ENCODE data around the gene ATP1A1. TPM values are rescaled to one million over a fixed set of nuclear protein-coding genes. Genes with fewer than 3 reads are reported as not detected.

ATP1A1 gene
- polyA plus RNA-seq, 3 donors: 32.3 to 135 (median 32.7) TPM

DNA sequence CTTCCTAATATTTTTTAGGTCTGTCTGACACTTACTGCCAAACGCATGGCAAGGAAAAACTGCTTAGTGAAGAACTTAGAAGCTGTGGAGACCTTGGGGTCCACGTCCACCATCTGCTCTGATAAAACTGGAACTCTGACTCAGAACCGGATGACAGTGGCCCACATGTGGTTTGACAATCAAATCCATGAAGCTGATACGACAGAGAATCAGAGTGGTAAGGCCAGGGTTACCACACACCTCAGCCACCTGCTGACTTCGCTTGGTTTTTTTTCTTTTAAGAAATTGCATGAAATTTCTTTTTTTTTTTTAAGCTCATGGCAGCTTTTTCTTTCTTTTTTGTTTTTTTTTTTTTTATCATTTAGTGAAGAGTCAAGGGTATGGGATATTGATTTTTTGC lies 17.2 kb downstream of the ATP1A1 start:
- H3K4me3 ChIP-seq (replicated peaks in 1 of 3; ENCODE audit: low read depth in 2 of 3, low read length in 3 of 3): no peak overlapping the region
- H3K36me3 ChIP-seq (replicated peaks in 1 of 2; ENCODE audit: control insufficient read depth in 1 of 2, insufficient read depth in 2 of 2, low read length in 2 of 2): peaks cover 97 to 100% of the 10 kb centered on the region in 2 donors
- H4K20me1 ChIP-seq (ENCODE audit: insufficient read depth, low read length): peaks cover 18% of the 10 kb centered on the region
- TF ChIP-seq, protein P1, sequence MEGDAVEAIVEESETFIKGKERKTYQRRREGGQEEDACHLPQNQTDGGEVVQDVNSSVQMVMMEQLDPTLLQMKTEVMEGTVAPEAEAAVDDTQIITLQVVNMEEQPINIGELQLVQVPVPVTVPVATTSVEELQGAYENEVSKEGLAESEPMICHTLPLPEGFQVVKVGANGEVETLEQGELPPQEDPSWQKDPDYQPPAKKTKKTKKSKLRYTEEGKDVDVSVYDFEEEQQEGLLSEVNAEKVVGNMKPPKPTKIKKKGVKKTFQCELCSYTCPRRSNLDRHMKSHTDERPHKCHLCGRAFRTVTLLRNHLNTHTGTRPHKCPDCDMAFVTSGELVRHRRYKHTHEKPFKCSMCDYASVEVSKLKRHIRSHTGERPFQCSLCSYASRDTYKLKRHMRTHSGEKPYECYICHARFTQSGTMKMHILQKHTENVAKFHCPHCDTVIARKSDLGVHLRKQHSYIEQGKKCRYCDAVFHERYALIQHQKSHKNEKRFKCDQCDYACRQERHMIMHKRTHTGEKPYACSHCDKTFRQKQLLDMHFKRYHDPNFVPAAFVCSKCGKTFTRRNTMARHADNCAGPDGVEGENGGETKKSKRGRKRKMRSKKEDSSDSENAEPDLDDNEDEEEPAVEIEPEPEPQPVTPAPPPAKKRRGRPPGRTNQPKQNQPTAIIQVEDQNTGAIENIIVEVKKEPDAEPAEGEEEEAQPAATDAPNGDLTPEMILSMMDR (IDR thresholded peaks at IDR 0.05): no peak
- H3K9me3 ChIP-seq (replicated peaks in 1 of 2; ENCODE audit: control insufficient read depth in 1 of 2, insufficient read depth in 1 of 2, low read length in 2 of 2): no peaks in the 10 kb centered on the region
- H3K4me3 Mint-ChIP-seq: no peak overlapping the region
- H3K4me1 ChIP-seq (ENCODE audit: control insufficient read depth in 1 of 2, insufficient read depth in 2 of 2, low read length in 2 of 2): no peaks in the 10 kb centered on the region
- no peak overlapping the region for H3K27ac ChIP-seq (ENCODE audit: low read depth in 1 of 2, low read length in 2 of 2)
- H3K36me3 Mint-ChIP-seq: peaks cover 93 to 100% of the 10 kb centered on the region in 2 donors
- H2AFZ ChIP-seq (ENCODE audit: insufficient read depth, low read depth, low read length, poor library complexity, severe bottlenecking): no peak overlapping the region
- no peaks in the 10 kb centered on the region for H3K4me1 Mint-ChIP-seq
- WGBS (ENCODE audit: insufficient coverage): 76% methylated on average over 4 of the region's 5 CpGs
- H3K27me3 Mint-ChIP-seq (ENCODE audit: low read depth in 3 of 3): no peaks in the 10 kb centered on the region
- no peaks in the 10 kb centered on the region for H3K27me3 ChIP-seq (ENCODE audit: control insufficient read depth in 2 of 2, insufficient read depth in 2 of 2, low read length in 2 of 2)
- intact Hi-C loops (cut with micrococcal nuclease): no loop called here
- H3K9me3 Mint-ChIP-seq: no peaks in the 10 kb centered on the region
- no peak overlapping the region for H3K27ac Mint-ChIP-seq
- no peaks in the 10 kb centered on the region for H3K79me2 ChIP-seq (ENCODE audit: insufficient read depth, low read length)
- H3K9ac ChIP-seq (ENCODE audit: insufficient read depth, low read length, poor library complexity, severe bottlenecking): no peak overlapping the region
- no peak for DNase-seq
- H3K4me2 ChIP-seq (replicated peaks; ENCODE audit: extremely low read depth, low read length, poor library complexity, severe bottlenecking): no peak overlapping the region

DNA sequence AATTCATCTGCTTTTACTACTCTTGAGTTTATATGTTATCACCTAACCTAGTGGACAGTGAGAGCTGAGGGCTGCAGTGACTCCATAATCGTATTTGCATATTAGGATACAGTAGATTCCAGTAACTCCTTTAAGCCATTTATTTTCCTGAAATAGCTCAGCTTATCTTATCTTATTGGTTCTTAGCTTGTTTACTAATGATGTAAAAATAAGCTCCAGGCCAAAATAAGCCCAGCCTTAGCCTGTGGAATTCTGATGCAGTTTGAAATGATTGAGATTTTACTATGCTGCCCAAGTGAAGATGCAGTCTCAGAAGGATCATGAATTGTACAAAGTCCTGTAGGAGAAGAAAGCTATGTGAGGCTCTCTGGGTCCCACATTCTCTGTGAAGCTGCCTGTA lies 18.1 kb downstream of the ATP1A1 start:
- Histone ChIP-seq H3K27ac (ENCODE audit: low read depth in 1 of 2, low read length in 2 of 2) (peak overlapping the region in 1 of 2 donors; percentile 30), H3K36me3 (replicated peaks in 1 of 2; ENCODE audit: control insufficient read depth in 1 of 2, insufficient read depth in 2 of 2, low read length in 2 of 2) (peaks cover 98 to 100% of the 10 kb centered on the region in 2 donors), H3K4me2 (replicated peaks; ENCODE audit: extremely low read depth, low read length, poor library complexity, severe bottlenecking) (no peak overlapping the region), H3K9me3 (replicated peaks in 1 of 2; ENCODE audit: control insufficient read depth in 1 of 2, insufficient read depth in 1 of 2, low read length in 2 of 2) (no peaks in the 10 kb centered on the region), H3K27me3 (ENCODE audit: control insufficient read depth in 2 of 2, insufficient read depth in 2 of 2, low read length in 2 of 2) (no peaks in the 10 kb centered on the region), H2AFZ (ENCODE audit: insufficient read depth, low read depth, low read length, poor library complexity, severe bottlenecking) (no peak overlapping the region), H3K4me1 (ENCODE audit: control insufficient read depth in 1 of 2, insufficient read depth in 2 of 2, low read length in 2 of 2) (no peaks in the 10 kb centered on the region), H3K9ac (ENCODE audit: insufficient read depth, low read length, poor library complexity, severe bottlenecking) (no peak overlapping the region), H3K4me3 (replicated peaks in 1 of 3; ENCODE audit: low read depth in 2 of 3, low read length in 3 of 3) (no peak overlapping the region), H3K79me2 (ENCODE audit: insufficient read depth, low read length) (no peaks in the 10 kb centered on the region), H4K20me1 (ENCODE audit: insufficient read depth, low read length) (peaks cover 18% of the 10 kb centered on the region)
- H3K36me3 Mint-ChIP-seq: peaks cover 96 to 100% of the 10 kb centered on the region in 2 donors
- no peaks in the 10 kb centered on the region for H3K4me1 Mint-ChIP-seq
- no peak overlapping the region for H3K27ac Mint-ChIP-seq
- no CpG with 5 or more reads among the region's 1 CpG for WGBS (ENCODE audit: insufficient coverage)
- no peaks in the 10 kb centered on the region for H3K27me3 Mint-ChIP-seq (ENCODE audit: low read depth in 3 of 3)
- H3K4me3 Mint-ChIP-seq: no peak overlapping the region
- TF ChIP-seq, protein P1 (IDR thresholded peaks at IDR 0.05): no peak
- no peaks in the 10 kb centered on the region for H3K9me3 Mint-ChIP-seq
- intact Hi-C loops (cut with micrococcal nuclease): no loop called here
- DNase-seq: no peak

Measured in CD14-positive monocyte (primary cell).